ENCODE data around the gene BTBD8. TPM values are rescaled to one million over a fixed set of nuclear protein-coding genes. Genes with fewer than 3 reads are reported as not detected.
A peak's percentile ranks its signal among the peaks of the same experiment; 100 is the strongest.

The BTBD8 gene
- total and polyA plus RNA-seq, 9 of the 15 experiments (the other 6 are each of a cell fraction or from before 2014, with no cell fraction given), result 0.46 to 2.3 (median 1.2) TPM

- no peak for TF ChIP-seq SAFB (IDR thresholded peaks at IDR 0.05; ENCODE audit: borderline replicate concordance, low read depth, low read length)
- TF ChIP-seq NR2C2 (CRISPR knock-in tag; IDR thresholded peaks at IDR 0.05), result no peak
- TF ChIP-seq NR2C2 (tag; IDR thresholded peaks at IDR 0.05), result no peak
- no peak for TF ChIP-seq NFIC (IDR thresholded peaks at IDR 0.05)
- TF ChIP-seq ASH1L (IDR thresholded peaks at IDR 0.05; ENCODE audit: borderline replicate concordance, low read depth, partially characterized antibody), result no peak
- no peak for TF ChIP-seq TEAD4 (IDR thresholded peaks at IDR 0.05; ENCODE audit: low read length)
- no peak for TF ChIP-seq TEAD4 (CRISPR knock-in tag; IDR thresholded peaks at IDR 0.05; ENCODE audit: borderline replicate concordance)
- no peak for TF ChIP-seq SNIP1 (IDR thresholded peaks at IDR 0.05; ENCODE audit: low read depth)
- TF ChIP-seq MTA1 (IDR thresholded peaks at IDR 0.05; ENCODE audit: borderline replicate concordance), result no peak
- no peak for TF ChIP-seq BHLHE40 (IDR thresholded peaks at IDR 0.05; ENCODE audit: low read length)
Observed at GRCh38 chr1:92079441-92079840, 704 bp upstream of the BTBD8 start (continued).

- BruUV-seq (replicated peaks), result no TSS peak
- FAIRE-seq (no peak), ATAC-seq (no peak), DNase-seq (ENCODE audit: extremely low read depth in 1 of 4, low spot score in 3 of 4) (peak in 1 of 4 experiments; percentile 5)
- Histone ChIP-seq H3K9me1 (ENCODE audit: control insufficient read depth, insufficient read depth, low read length) (no peaks in the 10 kb centered on the region), H4K20me1 (replicated peaks; ENCODE audit: control insufficient read depth, insufficient read depth, low read length) (no peaks in the 10 kb centered on the region), H3K27me3 (ENCODE audit: control insufficient read depth in 2 of 2, insufficient read depth in 2 of 2, low read length in 2 of 2) (no peaks in the 10 kb centered on the region), H3K79me2 (ENCODE audit: control insufficient read depth, insufficient read depth, low read length) (no peaks in the 10 kb centered on the region), H3K36me3 (ENCODE audit: control insufficient read depth, insufficient read depth, low read length) (no peaks in the 10 kb centered on the region), H3K4me3 (peak overlapping the region; percentile 56), H3K4me2 (ENCODE audit: insufficient read depth, low read length) (peak overlapping the region; percentile 87), H3K4me1 (replicated peaks in 1 of 2; ENCODE audit: control insufficient read depth in 2 of 2, insufficient read depth in 2 of 2, low read length in 2 of 2) (peaks cover 3 to 8% of the 10 kb centered on the region in 2 experiments; a peak in 3 of 5 replicates), H3K27ac (ENCODE audit: extremely low read depth, low read depth, low read length) (peak overlapping the region; percentile 58; the same call in 2 of the 3 replicates), H2AFZ (ENCODE audit: low read depth, low read length) (peak overlapping the region; percentile 97), H3K9me3 (replicated peaks; ENCODE audit: control insufficient read depth, insufficient read depth, low read depth, low read length) (peaks cover 4% of the 10 kb centered on the region; the same call in 1 of the 2 replicates), H3K9ac (ENCODE audit: insufficient read depth in 1 of 2, low read depth in 2 of 2, low read length in 2 of 2) (peak overlapping the region; percentile 74 to 77; a peak in 3 of 4 replicates)
- whole genome bisulfite sequencing (ENCODE audit: insufficient coverage, low coverage, missing lambda C conversion rate), result 5% methylated on average over 4 of the region's 4 CpGs
- ChIA-PET POLR2A (interaction anchor here (0.6 to 1.3 kb wide), 9 partner anchors 9 to 96 kb away, joined by 3 to 5 read pairs (median 3); no protein-coding TSS in a partner anchor), CTCF (ENCODE audit: low intra/inter-chr PET ratio) (no interaction called here)
- intact Hi-C loops (cut with micrococcal nuclease), result no loop called here
- in situ Hi-C loops (cut with MboI), result no loop called here
- TF ChIP-seq RCOR1 (IDR thresholded peaks at IDR 0.05; ENCODE audit: borderline replicate concordance in 1 of 2, low read depth in 2 of 2, low read length in 2 of 2) (0 out of 4 replicates have a peak, but pooled peaks of 1 of the 2 experiments have one; percentile 39), TCF3 (CRISPR knock-in tag; IDR thresholded peaks at IDR 0.05) (no peak), RBM25 (IDR thresholded peaks at IDR 0.05; ENCODE audit: low read depth, low read length, severe bottlenecking) (peak; percentile 80), FOSL1 (tag; conservative IDR thresholded peaks at IDR 0.05) (no peak), CCNT2 (IDR thresholded peaks at IDR 0.05; ENCODE audit: borderline replicate concordance, extremely low read depth, insufficient read length, low read depth, low read length) (no peak), ZFP36 (IDR thresholded peaks at IDR 0.05; ENCODE audit: low read depth, low read length, partially characterized antibody) (peak; percentile 80), ZKSCAN8 (CRISPR knock-in tag; IDR thresholded peaks at IDR 0.05) (no peak), NFYB (IDR thresholded peaks at IDR 0.05; ENCODE audit: extremely low read depth, insufficient read length) (no peak)
- TF ChIP-seq, protein P1, sequence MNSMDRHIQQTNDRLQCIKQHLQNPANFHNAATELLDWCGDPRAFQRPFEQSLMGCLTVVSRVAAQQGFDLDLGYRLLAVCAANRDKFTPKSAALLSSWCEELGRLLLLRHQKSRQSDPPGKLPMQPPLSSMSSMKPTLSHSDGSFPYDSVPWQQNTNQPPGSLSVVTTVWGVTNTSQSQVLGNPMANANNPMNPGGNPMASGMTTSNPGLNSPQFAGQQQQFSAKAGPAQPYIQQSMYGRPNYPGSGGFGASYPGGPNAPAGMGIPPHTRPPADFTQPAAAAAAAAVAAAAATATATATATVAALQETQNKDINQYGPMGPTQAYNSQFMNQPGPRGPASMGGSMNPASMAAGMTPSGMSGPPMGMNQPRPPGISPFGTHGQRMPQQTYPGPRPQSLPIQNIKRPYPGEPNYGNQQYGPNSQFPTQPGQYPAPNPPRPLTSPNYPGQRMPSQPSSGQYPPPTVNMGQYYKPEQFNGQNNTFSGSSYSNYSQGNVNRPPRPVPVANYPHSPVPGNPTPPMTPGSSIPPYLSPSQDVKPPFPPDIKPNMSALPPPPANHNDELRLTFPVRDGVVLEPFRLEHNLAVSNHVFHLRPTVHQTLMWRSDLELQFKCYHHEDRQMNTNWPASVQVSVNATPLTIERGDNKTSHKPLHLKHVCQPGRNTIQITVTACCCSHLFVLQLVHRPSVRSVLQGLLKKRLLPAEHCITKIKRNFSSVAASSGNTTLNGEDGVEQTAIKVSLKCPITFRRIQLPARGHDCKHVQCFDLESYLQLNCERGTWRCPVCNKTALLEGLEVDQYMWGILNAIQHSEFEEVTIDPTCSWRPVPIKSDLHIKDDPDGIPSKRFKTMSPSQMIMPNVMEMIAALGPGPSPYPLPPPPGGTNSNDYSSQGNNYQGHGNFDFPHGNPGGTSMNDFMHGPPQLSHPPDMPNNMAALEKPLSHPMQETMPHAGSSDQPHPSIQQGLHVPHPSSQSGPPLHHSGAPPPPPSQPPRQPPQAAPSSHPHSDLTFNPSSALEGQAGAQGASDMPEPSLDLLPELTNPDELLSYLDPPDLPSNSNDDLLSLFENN (IDR thresholded peaks at IDR 0.05; ENCODE audit: low read depth in 2 of 2, low read length in 2 of 2), result no peak
Observed at GRCh38 chr1:92081031-92081430, 886 bp downstream of the BTBD8 start.

All from K562 (cell line).